Endothelial cell of umbilical vein (primary cell): ENCODE results near the gene SLCO2B1. TPM values are rescaled to one million over a fixed set of nuclear protein-coding genes. Genes with fewer than 3 reads are reported as not detected.

Source experiments
- BruUV-seq: library from RNA; stranded (reverse); fragments of 400-500 nt; replicated peaks from 2 replicates; lab custom pipeline; 2021; lab: Mats Ljungman, UMichigan
- CTCF ChIA-PET: fragments of 300-600, 350-600 bp; sonication (Branson Sonifier 250); formaldehyde crosslinking; loops from one replicate; lab custom pipeline; 2021; ENCODE audit warnings: antibody characterized with exemption, inconsistent platforms; lab: Charles Lee
- POLR2A ChIA-PET: fragments of 300-600, 350-600 bp; sonication (Branson Sonifier 250); formaldehyde crosslinking; loops from one replicate; lab custom pipeline; 2021; ENCODE audit warnings: antibody characterized with exemption, inconsistent platforms; lab: Charles Lee
- DNase-seq: peaks from one replicate; pipeline ENCODE4 v3.0.0-alpha.2; 2011; ENCODE audit warnings: low read depth, low spot score
- FAIRE-seq: peaks from 2 replicates; lab custom pipeline; 2011; peaks lifted over from hg19 to GRCh38; lab: Jason Lieb, UNC
- H2AFZ ChIP-seq: 2 replicates; pipeline ENCODE4 v1.6.0; 2012; ENCODE audit warnings: low read depth, low read length, control low read depth, inconsistent platforms
- H3K27ac ChIP-seq: 2 replicates; pipeline ENCODE4 v1.5.1; 2011; ENCODE audit warnings: low read depth, mild to moderate bottlenecking, control low read depth, low read length, moderate library complexity; ENCODE audit not compliant: insufficient read depth
- H3K27me3 ChIP-seq, 2 experiments: 2 replicates each; pipeline versions ENCODE4 v1.6.0 to v1.6.1; 2011; ENCODE audit warnings: low read length in 2 of 2, mixed read lengths in 1 of 2; ENCODE audit not compliant: control insufficient read depth in 2 of 2, insufficient read depth in 2 of 2
- H3K36me3 ChIP-seq, 2 experiments: 2 replicates in 1 of 2; 3 replicates in 1 of 2; pipeline ENCODE4 v1.5.1; 2011; ENCODE audit warnings: low read length in 2 of 2, mild to moderate bottlenecking in 1 of 2, moderate library complexity in 1 of 2; ENCODE audit not compliant: control insufficient read depth in 2 of 2, insufficient read depth in 2 of 2; ENCODE audit errors: extremely low read depth in 1 of 2
- H3K4me1 ChIP-seq: 3 replicates; pipeline ENCODE4 v1.5.1; 2011; ENCODE audit warnings: mild to moderate bottlenecking, low read length; ENCODE audit not compliant: control insufficient read depth, insufficient read depth; ENCODE audit errors: extremely low read depth
- H3K4me2 ChIP-seq: 2 replicates; pipeline ENCODE4 v1.6.1; 2011; ENCODE audit warnings: low read length, control low read depth, mixed read lengths; ENCODE audit not compliant: insufficient read depth
- H3K4me3 ChIP-seq, 3 experiments: fragments of 200-600 bp in 1 of 3; sonication (generic), shearing (Covaris generic) in 1 of 3; replicated peaks in 1 of 3; 2 replicates each; pipeline ENCODE4 v1.5.1; 2011 to 2016; ENCODE audit warnings: control low read depth in 3 of 3, low read length in 3 of 3, mild to moderate bottlenecking in 2 of 3, inconsistent platforms in 1 of 3, low read depth in 1 of 3, moderate library complexity in 1 of 3; ENCODE audit not compliant: insufficient read depth in 1 of 3
- H3K79me2 ChIP-seq: 2 replicates; pipeline ENCODE4 v1.6.0; 2012; ENCODE audit warnings: low read length, inconsistent platforms; ENCODE audit not compliant: control insufficient read depth, insufficient read depth
- H3K9ac ChIP-seq: replicated peaks from 2 replicates; pipeline ENCODE3; 2011; ENCODE audit warnings: low read length, control low read depth; ENCODE audit not compliant: insufficient read depth; ENCODE audit errors: extremely low read depth
- H3K9me1 ChIP-seq: replicated peaks from 3 replicates; pipeline ENCODE4 v1.6.0; 2011; ENCODE audit warnings: mild to moderate bottlenecking, low read length; ENCODE audit not compliant: control insufficient read depth, insufficient read depth; ENCODE audit errors: extremely low read depth
- H3K9me3 ChIP-seq: replicated peaks from 2 replicates; pipeline ENCODE4 v1.5.1; 2012; ENCODE audit warnings: low read length, inconsistent platforms; ENCODE audit not compliant: control insufficient read depth, insufficient read depth
- H4K20me1 ChIP-seq: replicated peaks from 2 replicates; pipeline ENCODE3; 2011; ENCODE audit warnings: mild to moderate bottlenecking, low read length; ENCODE audit not compliant: control insufficient read depth, insufficient read depth; ENCODE audit errors: extremely low read depth
- EZH2 ChIP-seq: IDR thresholded peaks from 2 replicates; pipeline ENCODE4 v1.6.1; 2012; ENCODE audit warnings: borderline replicate concordance, low read depth, mild to moderate bottlenecking, moderate library complexity, low read length, inconsistent platforms; ENCODE audit not compliant: severe bottlenecking
- FOS ChIP-seq: IDR thresholded peaks from 2 replicates; pipeline ENCODE4 v1.6.1; 2011; ENCODE audit warnings: mild to moderate bottlenecking, low read length, moderate library complexity, borderline replicate concordance; ENCODE audit not compliant: insufficient read depth
- GATA2 ChIP-seq: IDR thresholded peaks from 2 replicates; pipeline ENCODE4 v1.7.0; 2011; ENCODE audit warnings: low read depth, mild to moderate bottlenecking, moderate library complexity, mixed read lengths, low read length; ENCODE audit not compliant: insufficient read length, insufficient read depth
- JUN ChIP-seq: IDR thresholded peaks from 2 replicates; pipeline ENCODE4 v1.6.1; 2011; ENCODE audit warnings: borderline replicate concordance, low read depth; ENCODE audit not compliant: insufficient read length, insufficient read depth
- MYC ChIP-seq: IDR thresholded peaks from one replicate; pipeline ENCODE4 v1.6.1; 2011; ENCODE audit warnings: mild to moderate bottlenecking, low read depth, low read length
- POLR2A ChIP-seq: IDR thresholded peaks from 2 replicates; pipeline ENCODE4 v1.6.1; 2012; ENCODE audit warnings: low read depth, mild to moderate bottlenecking, control low read depth, low read length
- POLR2AphosphoS5 ChIP-seq: IDR thresholded peaks from 2 replicates; pipeline ENCODE4 v1.6.1; 2012; ENCODE audit warnings: low read depth, mild to moderate bottlenecking, control low read depth, low read length, moderate library complexity; ENCODE audit not compliant: insufficient read depth
- dilution Hi-C: fragments of 300-500 bp; cut with MboI; formaldehyde crosslinking; loops from one replicate; pipeline ENCODE4 v1.15.0; 2019; ENCODE audit warnings: low sequenced_read_pairs; ENCODE audit not compliant: extremely low pct_ligation_motif_present
- intact Hi-C: fragments of 100-400 bp; cut with micrococcal nuclease; formaldehyde crosslinking; loops from one replicate; pipeline ENCODE4 v1.10.0; 2022
- polyA plus RNA-seq, 4 experiments: library from polyadenylated mRNA; depleted of rRNA in 3 of 4; stranded (reverse) in 3 of 4; unstranded in 1 of 4; fragments of >200 nt; gene quantifications; 2 replicates each; pipeline versions ENCODE4 v1.2.1 to v1.2.3, GENCODE V29; 2011 to 2012; ENCODE audit warnings: missing spikeins in 1 of 4
- total RNA-seq: library from RNA; stranded (reverse); gene quantifications from 2 replicates; pipeline ENCODE4 v1.2.3, GENCODE V29; 2021
- TF ChIP-seq, protein P1 (sequence below), 2 donors: IDR thresholded peaks; 1 replicate in 1 of 2; 2 replicates in 1 of 2; pipeline ENCODE4 v1.5.1; 2011; ENCODE audit warnings: low read length in 2 of 2, mild to moderate bottlenecking in 2 of 2, moderate library complexity in 2 of 2, control low read depth in 1 of 2, inconsistent platforms in 1 of 2, low read depth in 1 of 2; ENCODE audit not compliant: insufficient read depth in 1 of 2; ENCODE audit errors: extremely low read depth in 1 of 2
- TF ChIP-seq, protein P2 (sequence below): IDR thresholded peaks from 2 replicates; pipeline ENCODE4 v1.6.1; 2011; ENCODE audit not compliant: insufficient read depth, insufficient read length

Gene SLCO2B1
- total and polyA plus RNA-seq, 2 donors (not counting 3 experiments of a cell fraction or from before 2014, with no cell fraction given): 0.04 TPM; not detected in 1

- Histone ChIP-seq H3K27ac (no peak overlapping the region), H3K4me3 (no peak overlapping the region), H3K36me3 (no peaks in the 10 kb centered on the region), H3K9me1 (no peaks in the 10 kb centered on the region), H3K4me1 (peaks cover 11% of the 10 kb centered on the region), H3K4me2 (no peak overlapping the region), H3K79me2 (no peaks in the 10 kb centered on the region), H2AFZ (no peak overlapping the region), H3K9ac (no peak overlapping the region), H4K20me1 (no peaks in the 10 kb centered on the region), H3K27me3 (peaks cover 0 to 2% of the 10 kb centered on the region in 2 experiments), H3K9me3 (no peaks in the 10 kb centered on the region)
- CTCF ChIA-PET: interaction anchor here (1.3 to 3.3 kb wide), 5 partner anchors 13 to 89 kb away, joined by 3 to 19 read pairs (median 5); no protein-coding TSS in a partner anchor
- intact Hi-C loops: no loop called here
- dilution Hi-C loops: no loop called here
- DNase-seq (no peak), FAIRE-seq (no peak)
- no TSS peak for BruUV-seq
- TF ChIP-seq FOS: no peak
- TF ChIP-seq, protein P1, sequence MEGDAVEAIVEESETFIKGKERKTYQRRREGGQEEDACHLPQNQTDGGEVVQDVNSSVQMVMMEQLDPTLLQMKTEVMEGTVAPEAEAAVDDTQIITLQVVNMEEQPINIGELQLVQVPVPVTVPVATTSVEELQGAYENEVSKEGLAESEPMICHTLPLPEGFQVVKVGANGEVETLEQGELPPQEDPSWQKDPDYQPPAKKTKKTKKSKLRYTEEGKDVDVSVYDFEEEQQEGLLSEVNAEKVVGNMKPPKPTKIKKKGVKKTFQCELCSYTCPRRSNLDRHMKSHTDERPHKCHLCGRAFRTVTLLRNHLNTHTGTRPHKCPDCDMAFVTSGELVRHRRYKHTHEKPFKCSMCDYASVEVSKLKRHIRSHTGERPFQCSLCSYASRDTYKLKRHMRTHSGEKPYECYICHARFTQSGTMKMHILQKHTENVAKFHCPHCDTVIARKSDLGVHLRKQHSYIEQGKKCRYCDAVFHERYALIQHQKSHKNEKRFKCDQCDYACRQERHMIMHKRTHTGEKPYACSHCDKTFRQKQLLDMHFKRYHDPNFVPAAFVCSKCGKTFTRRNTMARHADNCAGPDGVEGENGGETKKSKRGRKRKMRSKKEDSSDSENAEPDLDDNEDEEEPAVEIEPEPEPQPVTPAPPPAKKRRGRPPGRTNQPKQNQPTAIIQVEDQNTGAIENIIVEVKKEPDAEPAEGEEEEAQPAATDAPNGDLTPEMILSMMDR (IDR thresholded peaks at IDR 0.05; ENCODE audit: extremely low read depth in 1 of 2, insufficient read depth in 1 of 2, low read depth in 1 of 2, low read length in 2 of 2): no peak
- TF ChIP-seq GATA2: no peak
- no peak for TF ChIP-seq POLR2A
- TF ChIP-seq MYC: no peak
- no peak for TF ChIP-seq POLR2AphosphoS5
- TF ChIP-seq, protein P2, sequence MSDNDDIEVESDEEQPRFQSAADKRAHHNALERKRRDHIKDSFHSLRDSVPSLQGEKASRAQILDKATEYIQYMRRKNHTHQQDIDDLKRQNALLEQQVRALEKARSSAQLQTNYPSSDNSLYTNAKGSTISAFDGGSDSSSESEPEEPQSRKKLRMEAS: no peak
- no peak for TF ChIP-seq JUN
- no peak for TF ChIP-seq EZH2
- POLR2A ChIA-PET: no interaction called here
Observed at GRCh38 chr11:75159151-75159953, 8.4 kb downstream of the SLCO2B1 start.
